ENCODE results near the gene CACNA1C.

The CACNA1C gene

GRCh38 chr12:2263901-2264300 is 211.1 kb downstream of the CACNA1C start:
- no peak for DNase-seq

- no peak for DNase-seq
Measured at GRCh38 chr12:2264651-2265232, 212.0 kb downstream of the CACNA1C start.

- DNase-seq = no peak
Measured at GRCh38 chr12:2265461-2266167, 212.8 kb downstream of the CACNA1C start.

DNA sequence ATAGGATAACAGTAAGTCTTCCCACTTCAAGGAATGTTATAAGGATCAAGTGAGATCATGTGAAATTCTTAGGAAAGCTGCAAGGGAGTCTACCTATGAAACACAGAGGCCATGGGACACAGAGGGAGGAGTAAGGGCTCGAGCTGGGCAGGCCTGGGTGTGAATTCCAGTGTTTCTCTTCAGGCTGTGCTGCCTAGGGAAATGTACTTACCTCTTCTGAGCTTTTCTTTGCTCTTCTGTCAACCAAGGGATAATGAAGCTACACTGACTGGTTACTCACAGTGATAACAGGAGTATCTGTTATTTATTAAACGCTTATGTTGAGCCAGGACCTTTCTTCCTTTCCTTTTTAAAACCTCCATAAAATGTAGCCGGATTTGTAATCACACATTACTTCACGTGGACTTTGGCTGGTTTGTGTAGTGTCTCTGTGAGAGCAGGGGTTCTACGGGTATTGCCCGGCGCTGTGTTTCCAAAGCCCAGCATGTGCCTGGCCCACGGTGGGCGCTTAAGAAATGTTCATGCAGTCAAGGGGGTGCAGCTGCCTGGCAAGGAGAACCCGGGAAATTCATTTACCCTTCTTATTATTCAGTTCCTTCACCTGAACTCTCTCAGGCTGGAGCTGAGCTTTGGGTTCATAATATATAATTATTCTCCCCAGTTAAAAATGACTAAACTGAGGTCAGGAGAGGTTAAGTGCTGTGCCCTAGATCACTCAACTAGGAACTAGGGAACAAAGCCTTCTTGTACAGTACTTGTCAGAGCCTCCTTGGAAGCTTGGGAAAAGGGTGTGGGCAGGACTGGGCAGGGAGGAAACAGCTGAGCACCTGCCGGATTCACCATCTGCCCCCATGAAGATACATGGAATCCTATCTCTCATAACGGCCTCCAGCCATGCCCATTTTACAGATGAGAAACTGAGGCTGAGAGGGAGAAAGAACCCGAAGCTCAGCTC is 214.2 kb downstream of the CACNA1C start:
- DNase-seq = no peak

GRCh38 chr12:2267703-2268470 is 215.1 kb downstream of the CACNA1C start:
- no peak for DNase-seq

DNA sequence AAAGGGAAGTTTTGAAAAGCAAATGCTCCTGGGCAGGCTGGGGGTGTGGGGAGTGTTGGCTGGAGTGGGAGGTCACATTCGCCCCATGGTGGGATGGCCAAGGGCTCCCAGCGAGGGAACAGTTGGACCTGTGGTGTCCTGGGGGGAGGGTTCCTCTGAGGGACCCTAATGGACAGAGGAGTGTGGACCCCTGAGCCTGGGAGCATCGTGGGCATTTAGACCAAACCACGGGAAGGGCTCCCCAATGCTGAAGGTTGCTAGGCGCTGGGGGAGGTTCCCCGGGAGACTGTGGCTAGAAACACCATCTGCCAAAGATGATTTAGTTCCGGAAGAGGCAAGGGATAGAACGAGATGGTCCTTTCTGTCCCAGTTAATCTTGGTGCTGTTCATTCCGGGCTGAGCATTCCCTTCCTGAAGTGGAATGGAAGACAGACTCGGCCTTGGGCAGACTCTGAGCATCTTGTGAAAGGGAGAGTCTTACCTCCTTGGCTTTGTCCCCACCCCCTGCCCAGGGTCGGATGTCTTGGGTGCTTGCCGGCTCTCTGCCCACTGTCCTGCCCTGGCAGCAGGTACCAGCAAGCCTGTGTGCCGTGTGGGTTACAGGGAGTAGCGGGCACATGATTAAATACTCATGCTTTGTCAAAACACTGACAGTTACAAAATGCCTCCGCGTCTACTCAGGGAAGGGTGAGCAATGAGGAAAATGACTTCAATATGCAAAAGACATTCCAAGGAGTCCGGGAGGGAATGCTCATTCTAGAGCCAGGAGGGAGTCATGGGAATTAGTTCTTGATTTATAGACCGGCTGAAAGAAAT is 215.9 kb downstream of the CACNA1C start:
- no peak for DNase-seq

- DNase-seq = no peak
Measured at GRCh38 chr12:2270846-2271245, 218.1 kb downstream of the CACNA1C start.

GRCh38 chr12:2271961-2272360 is 219.2 kb downstream of the CACNA1C start:
- DNase-seq = no peak

GRCh38 chr12:2273288-2273687 is 220.5 kb downstream of the CACNA1C start:
- no peak for DNase-seq

GRCh38 chr12:2273751-2274150 is 221.0 kb downstream of the CACNA1C start:
- DNase-seq = no peak

DNA sequence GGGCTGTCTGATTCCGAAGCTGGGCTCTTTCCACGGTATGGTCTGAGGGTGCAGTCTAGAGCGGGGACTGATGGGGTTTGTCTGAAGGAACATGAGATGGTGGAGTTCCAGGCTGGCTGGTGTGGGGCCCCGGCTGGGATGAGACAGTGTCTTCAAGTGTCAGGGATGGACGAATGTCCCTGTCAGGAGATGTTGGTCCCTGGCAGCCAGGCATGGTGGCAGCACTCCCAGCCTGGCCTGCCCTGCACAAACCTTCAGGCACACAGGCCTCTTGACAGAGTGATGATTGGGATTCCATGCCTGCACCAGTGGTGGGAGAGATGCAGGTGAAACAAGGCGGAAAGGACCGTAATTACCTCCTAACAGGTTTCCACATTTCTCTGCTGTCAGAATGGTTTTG is 221.9 kb downstream of the CACNA1C start:
- no peak for DNase-seq

DNA sequence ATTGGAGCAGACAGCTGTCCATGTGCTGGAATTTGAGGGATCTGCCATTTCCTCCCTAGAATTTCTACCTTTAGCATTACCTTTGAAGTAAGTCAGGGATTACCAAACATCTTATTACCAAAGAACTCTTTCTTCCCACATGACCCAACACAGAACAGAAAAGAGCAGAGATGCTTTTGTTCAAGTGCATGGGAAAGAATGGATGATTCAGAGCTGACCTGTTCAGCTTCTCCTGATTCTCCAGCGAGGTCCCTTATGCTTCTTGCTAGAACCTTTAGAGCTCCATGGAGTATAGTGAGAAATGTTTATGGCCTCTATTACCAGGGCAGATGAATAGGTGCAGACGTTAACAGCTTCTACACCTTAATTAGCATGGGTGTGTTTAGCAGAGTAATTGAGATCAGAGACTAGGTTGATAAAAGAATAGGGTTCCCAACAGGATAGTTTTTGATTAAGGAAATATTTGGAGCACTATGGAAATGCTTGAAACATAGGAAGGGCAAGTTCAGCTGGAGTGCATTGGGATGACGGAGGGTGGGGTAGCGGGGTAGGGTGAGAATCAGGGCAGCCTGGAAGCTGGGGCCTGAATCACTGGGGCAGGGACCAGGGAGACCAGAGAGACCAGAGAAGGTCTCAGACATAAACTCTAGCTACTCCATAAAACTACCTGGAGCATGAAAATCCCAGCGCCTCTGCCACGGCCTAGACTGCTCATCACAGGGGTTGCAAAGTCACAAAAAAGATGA is 223.7 kb downstream of the CACNA1C start:
- DNase-seq = no peak

- DNase-seq = no peak
Measured at GRCh38 chr12:2277492-2278155, 224.8 kb downstream of the CACNA1C start.

DNA sequence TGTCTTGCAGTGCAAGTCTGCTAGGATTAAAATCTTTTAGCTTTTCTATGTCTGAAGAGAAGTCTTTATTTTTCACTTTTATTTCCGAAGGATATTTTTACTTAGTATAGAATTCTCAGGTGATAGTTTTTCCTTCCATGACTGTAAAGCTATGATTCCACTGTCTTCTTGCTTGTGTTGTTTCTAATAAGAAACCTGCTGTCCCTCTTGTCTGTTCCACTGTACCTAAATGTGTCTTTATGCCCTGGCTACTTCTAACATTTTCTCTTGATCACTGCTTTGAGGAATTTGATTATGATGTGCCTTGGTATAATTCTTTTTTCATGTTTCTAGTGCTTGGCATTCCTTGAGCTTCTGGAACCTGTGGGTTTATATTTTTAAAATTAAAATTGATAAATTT is 228.7 kb downstream of the CACNA1C start:
- DNase-seq = no peak

DNA sequence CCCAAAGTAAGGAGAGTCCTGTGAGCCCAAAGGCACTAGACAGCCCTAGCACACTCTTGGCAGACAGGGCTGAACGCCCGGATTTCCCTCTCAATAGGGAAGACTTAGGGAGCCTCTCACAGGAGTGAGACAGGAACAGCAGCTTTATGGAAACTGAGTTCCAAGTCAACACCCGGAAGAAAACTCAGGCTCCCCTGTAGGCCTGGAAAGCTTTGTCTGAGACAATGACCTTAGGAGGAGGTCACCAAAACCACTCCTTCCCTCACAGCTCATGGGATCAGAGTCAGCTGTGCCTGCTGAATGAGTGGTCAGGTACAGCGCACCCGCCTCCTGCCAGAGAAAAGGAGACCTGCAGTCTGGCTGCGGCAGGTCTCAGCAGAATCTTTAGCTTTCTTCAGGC is 229.5 kb downstream of the CACNA1C start:
- DNase-seq = no peak

- DNase-seq = no peak
Measured at GRCh38 chr12:2283480-2283879, 230.7 kb downstream of the CACNA1C start.

DNA sequence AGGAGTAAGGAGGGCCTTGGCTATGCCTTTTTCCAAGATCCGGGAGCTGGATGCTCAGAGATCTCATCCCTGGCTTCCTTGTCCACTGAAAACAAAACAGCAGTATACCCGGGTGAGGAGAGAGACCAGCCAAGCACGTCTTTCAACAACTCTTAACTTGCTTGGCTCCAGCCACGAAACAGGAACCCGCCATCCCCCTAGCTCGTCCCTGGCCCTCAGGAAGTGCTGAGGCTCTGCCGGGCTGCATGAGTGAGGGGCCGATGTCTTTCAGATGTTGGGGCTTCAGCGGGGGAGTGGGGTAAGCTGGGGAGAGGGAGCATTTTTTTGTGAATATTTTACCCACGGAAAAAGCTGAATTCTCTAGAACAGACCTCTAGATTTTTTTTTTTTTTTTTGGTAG is 231.1 kb downstream of the CACNA1C start:
- DNase-seq = no peak

DNA sequence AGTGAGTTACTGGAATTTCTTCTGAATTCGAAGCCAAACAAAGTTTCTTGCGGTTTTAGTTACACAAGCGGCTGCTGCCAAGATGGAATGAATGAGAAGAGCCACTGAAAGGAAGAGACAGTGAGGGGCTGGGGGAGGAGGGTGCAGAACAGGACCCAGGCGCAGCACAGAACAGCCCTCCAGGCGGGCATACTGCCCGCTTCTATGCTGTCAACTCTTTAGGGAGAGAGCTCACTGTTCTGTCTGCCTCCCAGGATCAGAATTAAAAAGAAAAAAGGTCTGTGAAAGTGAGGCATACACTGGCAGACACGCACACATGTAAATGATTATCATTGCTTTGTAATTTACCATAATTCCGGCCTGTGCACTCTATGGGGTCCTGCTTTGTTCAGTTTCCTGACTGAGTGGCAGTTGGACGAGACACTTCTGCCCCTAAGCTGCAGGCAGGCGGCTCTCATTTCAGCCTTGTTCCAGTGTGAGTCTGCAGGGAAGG is 231.6 kb downstream of the CACNA1C start:
- no peak for DNase-seq

DNA sequence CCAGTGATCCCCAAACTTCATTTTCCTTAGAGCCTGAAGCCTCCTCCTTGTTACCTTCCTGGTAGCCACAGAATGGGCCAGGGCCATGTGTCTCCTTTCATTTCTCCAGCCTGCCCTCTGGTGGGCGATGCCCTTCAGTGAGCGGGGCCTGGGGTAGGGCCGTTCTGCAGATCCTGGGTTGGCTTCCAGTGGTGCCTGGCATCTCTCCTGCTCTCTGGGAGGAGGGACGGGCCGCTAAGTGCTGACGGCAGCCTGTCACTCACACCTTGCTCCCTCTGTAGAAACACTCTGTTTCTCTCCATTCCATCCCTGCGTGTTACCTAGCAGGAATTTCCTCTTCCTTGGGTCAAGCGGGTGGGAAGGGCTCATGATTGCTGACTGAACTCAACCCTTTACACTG is 232.1 kb downstream of the CACNA1C start:
- DNase-seq = peak in 1 of 2 donors; percentile 71

GRCh38 chr12:2285462-2285861 is 232.7 kb downstream of the CACNA1C start:
- no peak for DNase-seq

DNA sequence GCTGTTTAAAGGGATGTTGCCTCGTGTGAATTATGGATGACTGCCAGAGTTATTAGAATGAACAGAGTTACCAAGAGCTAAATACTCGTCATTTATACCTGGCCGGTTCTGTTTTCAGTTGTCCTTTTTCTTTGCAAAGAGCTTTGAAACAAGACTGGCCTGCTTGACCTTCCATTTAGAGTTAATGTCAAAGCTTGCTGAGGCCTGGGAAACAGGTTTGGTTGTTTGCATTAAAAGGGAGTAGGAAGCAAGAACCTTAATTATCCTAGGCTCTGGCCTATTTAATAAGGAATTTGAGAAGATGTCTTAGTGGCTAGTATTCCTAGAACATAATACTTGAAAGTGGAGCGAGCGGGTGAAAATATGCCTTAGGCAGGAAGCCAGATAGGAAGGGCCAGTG is 233.3 kb downstream of the CACNA1C start:
- DNase-seq = no peak

All from inflammatory macrophage treated with lipopolysaccharide for 1 hour (primary cell).